ENCODE data around the gene PAGE2. TPM values are rescaled to one million over a fixed set of nuclear protein-coding genes. Genes with fewer than 3 reads are reported as not detected.

Gene PAGE2
- total RNA-seq, 1 experiment from 2014 or later: not detected

Other genes with a start within 250 kb of the PAGE2 start
- gene TRO, start 168.2 kb upstream of the PAGE2 start, total RNA-seq (2014; rRNA removed; shearing (Covaris generic)): 13.6 and 25.3 TPM in 2 replicates
- not detected in 2 replicates for gene PFKFB1, start 94.8 kb upstream of the PAGE2 start, total RNA-seq (2014; rRNA removed; shearing (Covaris generic))
- gene APEX2, start 88.7 kb upstream of the PAGE2 start, total RNA-seq (2014; rRNA removed; shearing (Covaris generic)): 13.1 and 15.7 TPM in 2 replicates
- not detected in 2 replicates for gene ALAS2, start 58.0 kb upstream of the PAGE2 start, total RNA-seq (2014; rRNA removed; shearing (Covaris generic))
- not detected in 2 replicates for gene PAGE2B, start 14.0 kb upstream of the PAGE2 start, total RNA-seq (2014; rRNA removed; shearing (Covaris generic))
- not detected in 2 replicates for gene PAGE5, start 131.3 kb downstream of the PAGE2 start, total RNA-seq (2014; rRNA removed; shearing (Covaris generic))
- gene PAGE3, start 175.9 kb downstream of the PAGE2 start, total RNA-seq (2014; rRNA removed; shearing (Covaris generic)): not detected in 2 replicates